Measurements from ENCODE around the gene CPPED1. TPM values are rescaled to one million over a fixed set of nuclear protein-coding genes. Genes with fewer than 3 reads are reported as not detected.

Gene CPPED1
- total RNA-seq, 2 donors from 2014 or later = 8.4 to 14.7 TPM

- no peak for DNase-seq
- Mint-ChIP-seq H3K4me1 (peaks cover 6% of the 10 kb centered on the region), H3K27ac (no peak overlapping the region), H3K9me3 (peaks cover 23% of the 10 kb centered on the region), H3K36me3 (ENCODE audit: low read depth) (peaks cover 20% of the 10 kb centered on the region), H3K27me3 (ENCODE audit: insufficient read depth) (no peaks in the 10 kb centered on the region), H3K4me3 (no peak overlapping the region)
- Histone ChIP-seq H3K4me3 (ENCODE audit: low read length) (no peak overlapping the region), H3K4me1 (ENCODE audit: control insufficient read depth, insufficient read depth, low read length) (peaks cover 6% of the 10 kb centered on the region), H3K36me3 (ENCODE audit: control insufficient read depth, insufficient read depth, low read length) (no peaks in the 10 kb centered on the region), H3K9me3 (ENCODE audit: control insufficient read depth, low read length) (peaks cover 20% of the 10 kb centered on the region), H3K27me3 (ENCODE audit: control insufficient read depth, insufficient read depth, low read length, poor library complexity, severe bottlenecking) (no peaks in the 10 kb centered on the region), H3K27ac (ENCODE audit: low read depth, low read length) (no peak overlapping the region), H3K9ac (ENCODE audit: extremely low read depth, low read length, poor library complexity, severe bottlenecking) (no peak overlapping the region)
- WGBS, 2 experiments (ENCODE audit: insufficient coverage in 1 of 2, insufficient read length in 1 of 2) = 92 to 100% methylated on average over 6 to 7 of the region's 7 CpGs
- TF ChIP-seq CTCF (conservative IDR thresholded peaks at IDR 0.05) = no peak
Observed at GRCh38 chr16:12747827-12748226, 55.9 kb downstream of the CPPED1 start.

- Mint-ChIP-seq H3K4me3 (no peak overlapping the region), H3K36me3 (ENCODE audit: low read depth) (peaks cover 20% of the 10 kb centered on the region), H3K9me3 (peaks cover 23% of the 10 kb centered on the region), H3K27me3 (ENCODE audit: insufficient read depth) (no peaks in the 10 kb centered on the region), H3K27ac (no peak overlapping the region), H3K4me1 (peaks cover 5% of the 10 kb centered on the region)
- peaks cover 20% of the 10 kb centered on the region for H3K9me3 ChIP-seq (ENCODE audit: control insufficient read depth, low read length)
- H3K27ac ChIP-seq (ENCODE audit: low read depth, low read length) = no peak overlapping the region
- H3K9ac ChIP-seq (ENCODE audit: extremely low read depth, low read length, poor library complexity, severe bottlenecking) = no peak overlapping the region
- no peaks in the 10 kb centered on the region for H3K36me3 ChIP-seq (ENCODE audit: control insufficient read depth, insufficient read depth, low read length)
- WGBS, 2 experiments (ENCODE audit: insufficient coverage in 1 of 2, insufficient read length in 1 of 2) = 95% methylated on average over 1 of the region's 2 CpGs; no CpG with 5 or more reads in 1 of the 2 experiments
- H3K4me1 ChIP-seq (ENCODE audit: control insufficient read depth, insufficient read depth, low read length) = peaks cover 4% of the 10 kb centered on the region
- TF ChIP-seq CTCF (conservative IDR thresholded peaks at IDR 0.05) = no peak
- no peak for DNase-seq
- H3K27me3 ChIP-seq (ENCODE audit: control insufficient read depth, insufficient read depth, low read length, poor library complexity, severe bottlenecking) = no peaks in the 10 kb centered on the region
- H3K4me3 ChIP-seq (ENCODE audit: low read length) = no peak overlapping the region
Observed at GRCh38 chr16:12747261-12747660, 56.4 kb downstream of the CPPED1 start.

GRCh38 chr16:12744860-12745259 is 58.8 kb downstream of the CPPED1 start:
- Mint-ChIP-seq H3K4me1 (peaks cover 3% of the 10 kb centered on the region), H3K4me3 (no peak overlapping the region), H3K27me3 (ENCODE audit: insufficient read depth) (no peaks in the 10 kb centered on the region), H3K9me3 (peaks cover 23% of the 10 kb centered on the region), H3K27ac (no peak overlapping the region), H3K36me3 (ENCODE audit: low read depth) (peaks cover 20% of the 10 kb centered on the region)
- H3K27me3 ChIP-seq (ENCODE audit: control insufficient read depth, insufficient read depth, low read length, poor library complexity, severe bottlenecking) = no peaks in the 10 kb centered on the region
- no peak for DNase-seq
- peaks cover 20% of the 10 kb centered on the region for H3K9me3 ChIP-seq (ENCODE audit: control insufficient read depth, low read length)
- no peaks in the 10 kb centered on the region for H3K4me1 ChIP-seq (ENCODE audit: control insufficient read depth, insufficient read depth, low read length)
- peak overlapping the region; percentile 49 for H3K4me3 ChIP-seq (ENCODE audit: low read length)
- WGBS, 2 experiments (ENCODE audit: insufficient coverage in 1 of 2, insufficient read length in 1 of 2) = 87 to 96% methylated on average over 4 of the region's 4 CpGs
- no peaks in the 10 kb centered on the region for H3K36me3 ChIP-seq (ENCODE audit: control insufficient read depth, insufficient read depth, low read length)
- no peak for TF ChIP-seq CTCF (conservative IDR thresholded peaks at IDR 0.05)
- no peak overlapping the region for H3K9ac ChIP-seq (ENCODE audit: extremely low read depth, low read length, poor library complexity, severe bottlenecking)
- no peak overlapping the region for H3K27ac ChIP-seq (ENCODE audit: low read depth, low read length)

All from endodermal cell (in vitro differentiated cells).